SK-N-MC (cell line): Measurements from ENCODE around the gene ZDHHC14.

ENCODE experiments used
- EZH2 ChIP-seq: fragments of 200-600 bp; sonication (generic); IDR thresholded peaks from one replicate; pipeline ENCODE4 v1.6.1; 2017; ENCODE audit warnings: antibody characterized with exemption
- POLR2AphosphoS5 ChIP-seq: IDR thresholded peaks from 2 replicates; pipeline ENCODE4 v1.6.1; 2012; ENCODE audit warnings: mild to moderate bottlenecking, low read depth, low read length, borderline replicate concordance

DNA sequence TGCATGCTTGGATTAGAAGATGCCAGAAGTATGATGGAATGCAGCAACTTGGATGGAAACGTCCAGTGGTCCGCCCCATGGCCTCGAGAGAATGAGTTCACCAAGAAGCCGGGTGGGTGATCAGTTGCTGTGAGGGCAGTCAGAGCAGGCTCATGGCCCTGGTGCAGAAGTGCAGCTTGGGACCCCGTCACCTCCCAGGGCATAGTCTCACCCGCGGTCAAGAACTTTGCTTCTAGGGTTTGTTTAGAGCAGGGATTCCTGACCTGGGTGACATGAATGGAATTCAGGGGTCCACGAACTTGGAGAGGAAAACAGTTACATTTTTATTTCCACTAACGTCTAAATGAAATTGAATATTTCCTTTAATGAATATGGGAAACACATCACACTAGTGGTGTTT lies 225.5 kb downstream of the ZDHHC14 start:
- no peak for TF ChIP-seq EZH2
- no peak for TF ChIP-seq POLR2AphosphoS5
